Lung (tissue), 12 donors: ENCODE data around the gene CNOT2. TPM values are rescaled to one million over a fixed set of nuclear protein-coding genes. Genes with fewer than 3 reads are reported as not detected.
A peak's percentile ranks its signal among the peaks of the same experiment; 100 is the strongest.

ENCODE experiments used
- ATAC-seq: fragments of 200-7000 bp; cut with Tn5 transposase; one replicate; pipeline ENCODE4 v1.9.1; 2020; ENCODE audit warnings: moderate number of reproducible peaks; ENCODE audit not compliant: insufficient read depth, low FRiP score
- DNase-seq, 3 donors: peaks; one replicate each; pipeline ENCODE4 v3.0.0-alpha.2; 2013 to 2017
- H3K27ac ChIP-seq, 2 donors: one replicate each; pipeline ENCODE4 v1.5.1; 2013; ENCODE audit warnings: mild to moderate bottlenecking in 2 of 2, moderate library complexity in 2 of 2, control low read depth in 1 of 2, inconsistent platforms in 1 of 2, low read depth in 1 of 2, low read length in 1 of 2
- H3K27me3 ChIP-seq, 3 donors: one replicate each; pipeline ENCODE4 v1.5.1; 2013; ENCODE audit warnings: low read length in 2 of 3; ENCODE audit not compliant: control insufficient read depth in 3 of 3, insufficient read depth in 3 of 3
- H3K36me3 ChIP-seq, 4 donors: one replicate each; pipeline ENCODE4 v1.5.1; 2013; ENCODE audit warnings: low read length in 4 of 4, mild to moderate bottlenecking in 1 of 4, moderate library complexity in 1 of 4; ENCODE audit not compliant: control insufficient read depth in 4 of 4, insufficient read depth in 4 of 4
- H3K4me1 ChIP-seq, 5 donors: one replicate each; pipeline ENCODE4 v1.5.1; 2013; ENCODE audit warnings: low read length in 5 of 5, mild to moderate bottlenecking in 2 of 5, moderate library complexity in 1 of 5; ENCODE audit not compliant: control insufficient read depth in 5 of 5, insufficient read depth in 5 of 5
- H3K4me3 ChIP-seq: one replicate; pipeline ENCODE4 v1.5.1; 2013; ENCODE audit warnings: mild to moderate bottlenecking, control low read depth, moderate library complexity
- H3K9ac ChIP-seq, 2 donors: one replicate each; pipeline ENCODE4 v1.5.1; 2013; ENCODE audit warnings: low read length in 2 of 2, control low read depth in 1 of 2; ENCODE audit not compliant: insufficient read depth in 1 of 2
- H3K9me3 ChIP-seq, 4 donors: one replicate each; pipeline ENCODE4 v1.5.1; 2013; ENCODE audit warnings: low read length in 3 of 4, mild to moderate bottlenecking in 1 of 4, moderate library complexity in 1 of 4; ENCODE audit not compliant: control insufficient read depth in 4 of 4, insufficient read depth in 3 of 4
- WGBS, 2 donors: extraction: QIAGEN DNeasy Blood & Tissue Kit; methylation state at CpG; one replicate each; pipeline ENCODE4 v1.1.7; 2013; 5-methylcytosine and 5-hydroxymethylcytosine counted together
- polyA plus RNA-seq, 2 donors: library from polyadenylated mRNA; stranded (reverse); fragments of 200-250 nt; gene quantifications; one replicate each; pipeline ENCODE4 v1.2.1, GENCODE V29; 2013
- total RNA-seq, 2 donors: library from RNA; depleted of rRNA in 1 of 2; stranded (reverse); fragments of >200 nt in 1 of 2; gene quantifications; one replicate each; pipeline ENCODE4 v1.2.1, GENCODE V29; 2014 to 2021
- TF ChIP-seq, protein P1 (sequence below): IDR thresholded peaks from 2 replicates; pipeline ENCODE4 v1.5.1; 2012; ENCODE audit warnings: mild to moderate bottlenecking; ENCODE audit errors: control extremely low read depth, extremely low read depth
- donor health status: control.
- donor health status: control.
- donor health status: Bipolar disorder and iron deficiency.
- donor health status: healthy.
- donor health status: DM: yes; HTN: yes; CAD: no.

The CNOT2 gene
- total and polyA plus RNA-seq, 4 donors = 21.9 to 243 (median 40.3) TPM

DNA sequence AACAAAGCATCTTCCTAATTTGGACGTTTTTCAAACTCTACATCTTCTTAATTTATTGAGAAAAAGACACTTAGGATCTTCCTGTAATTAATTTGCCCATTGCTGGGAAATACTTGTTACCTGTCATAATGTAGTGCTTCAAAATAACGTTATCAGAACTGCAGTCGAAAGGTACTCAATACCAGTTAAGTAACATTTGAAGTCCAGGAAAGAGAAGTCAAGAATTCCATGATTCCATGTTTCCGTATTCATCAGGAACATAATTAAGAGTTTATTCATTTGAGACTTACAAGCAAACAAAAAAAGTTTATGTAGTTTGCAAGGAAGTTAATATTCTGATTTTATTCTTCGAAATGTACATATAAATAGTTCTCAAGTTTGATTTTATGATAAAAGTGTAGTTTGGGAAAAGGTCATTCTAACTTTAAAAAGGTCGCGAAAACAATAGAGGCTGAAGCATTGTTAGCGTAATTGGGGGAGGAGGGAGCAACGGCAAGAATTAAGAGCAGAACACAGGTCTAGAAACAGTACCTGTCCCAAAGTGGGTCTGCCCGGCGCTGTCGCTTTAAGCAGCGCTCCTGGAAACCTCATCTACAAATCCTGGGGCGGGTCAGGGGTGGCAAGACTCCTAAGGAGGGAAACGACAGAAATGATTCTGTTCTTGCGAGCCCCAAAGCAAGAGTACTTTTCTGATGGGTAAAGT lies 121.6 kb downstream of the CNOT2 start:
- ATAC-seq = no peak
- peak in 1 of 3 donors; percentile 19 for DNase-seq
- 17 to 20% methylated on average over 16 of the region's 16 CpGs for WGBS, 2 donors
- TF ChIP-seq, protein P1, sequence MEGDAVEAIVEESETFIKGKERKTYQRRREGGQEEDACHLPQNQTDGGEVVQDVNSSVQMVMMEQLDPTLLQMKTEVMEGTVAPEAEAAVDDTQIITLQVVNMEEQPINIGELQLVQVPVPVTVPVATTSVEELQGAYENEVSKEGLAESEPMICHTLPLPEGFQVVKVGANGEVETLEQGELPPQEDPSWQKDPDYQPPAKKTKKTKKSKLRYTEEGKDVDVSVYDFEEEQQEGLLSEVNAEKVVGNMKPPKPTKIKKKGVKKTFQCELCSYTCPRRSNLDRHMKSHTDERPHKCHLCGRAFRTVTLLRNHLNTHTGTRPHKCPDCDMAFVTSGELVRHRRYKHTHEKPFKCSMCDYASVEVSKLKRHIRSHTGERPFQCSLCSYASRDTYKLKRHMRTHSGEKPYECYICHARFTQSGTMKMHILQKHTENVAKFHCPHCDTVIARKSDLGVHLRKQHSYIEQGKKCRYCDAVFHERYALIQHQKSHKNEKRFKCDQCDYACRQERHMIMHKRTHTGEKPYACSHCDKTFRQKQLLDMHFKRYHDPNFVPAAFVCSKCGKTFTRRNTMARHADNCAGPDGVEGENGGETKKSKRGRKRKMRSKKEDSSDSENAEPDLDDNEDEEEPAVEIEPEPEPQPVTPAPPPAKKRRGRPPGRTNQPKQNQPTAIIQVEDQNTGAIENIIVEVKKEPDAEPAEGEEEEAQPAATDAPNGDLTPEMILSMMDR = no peak
- H3K27ac ChIP-seq = no peak overlapping the region
- peaks cover 0 to 5% (median 0%) of the 10 kb centered on the region in 4 donors for H3K36me3 ChIP-seq
- no peak overlapping the region for H3K9ac ChIP-seq
- H3K9me3 ChIP-seq = no peaks in the 10 kb centered on the region
- H3K27me3 ChIP-seq = peaks cover 0 to 26% (median 24%) of the 10 kb centered on the region in 3 donors
- H3K4me3 ChIP-seq = no peak overlapping the region
- peaks cover 0 to 21% (median 5%) of the 10 kb centered on the region in 5 donors for H3K4me1 ChIP-seq

DNA sequence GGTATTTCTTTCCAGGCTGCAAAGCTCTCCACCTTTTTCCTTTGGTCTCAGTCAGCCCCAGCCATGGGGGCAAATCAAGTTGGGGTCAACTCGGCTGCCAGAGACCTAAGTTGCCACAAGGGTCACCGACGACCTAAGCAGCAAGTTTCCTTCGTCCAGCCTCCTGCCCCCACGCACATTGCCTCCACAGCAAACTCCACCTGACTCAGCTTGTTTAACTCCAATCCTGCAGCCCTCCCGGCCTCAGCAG lies 122.1 kb downstream of the CNOT2 start:
- H3K36me3 ChIP-seq = peaks cover 0 to 5% (median 0%) of the 10 kb centered on the region in 4 donors
- ATAC-seq (no peak), DNase-seq (no peak)
- peak overlapping the region; percentile 70 for H3K4me3 ChIP-seq
- H3K27ac ChIP-seq = no peak overlapping the region
- H3K9ac ChIP-seq = no peak overlapping the region
- H3K9me3 ChIP-seq = no peaks in the 10 kb centered on the region
- H3K4me1 ChIP-seq = peaks cover 0 to 21% (median 5%) of the 10 kb centered on the region in 5 donors
- TF ChIP-seq, protein P1 = no peak
- H3K27me3 ChIP-seq = peaks cover 0 to 26% (median 24%) of the 10 kb centered on the region in 3 donors
- WGBS, 2 donors = 1 to 2% methylated on average over 6 of the region's 6 CpGs

DNA sequence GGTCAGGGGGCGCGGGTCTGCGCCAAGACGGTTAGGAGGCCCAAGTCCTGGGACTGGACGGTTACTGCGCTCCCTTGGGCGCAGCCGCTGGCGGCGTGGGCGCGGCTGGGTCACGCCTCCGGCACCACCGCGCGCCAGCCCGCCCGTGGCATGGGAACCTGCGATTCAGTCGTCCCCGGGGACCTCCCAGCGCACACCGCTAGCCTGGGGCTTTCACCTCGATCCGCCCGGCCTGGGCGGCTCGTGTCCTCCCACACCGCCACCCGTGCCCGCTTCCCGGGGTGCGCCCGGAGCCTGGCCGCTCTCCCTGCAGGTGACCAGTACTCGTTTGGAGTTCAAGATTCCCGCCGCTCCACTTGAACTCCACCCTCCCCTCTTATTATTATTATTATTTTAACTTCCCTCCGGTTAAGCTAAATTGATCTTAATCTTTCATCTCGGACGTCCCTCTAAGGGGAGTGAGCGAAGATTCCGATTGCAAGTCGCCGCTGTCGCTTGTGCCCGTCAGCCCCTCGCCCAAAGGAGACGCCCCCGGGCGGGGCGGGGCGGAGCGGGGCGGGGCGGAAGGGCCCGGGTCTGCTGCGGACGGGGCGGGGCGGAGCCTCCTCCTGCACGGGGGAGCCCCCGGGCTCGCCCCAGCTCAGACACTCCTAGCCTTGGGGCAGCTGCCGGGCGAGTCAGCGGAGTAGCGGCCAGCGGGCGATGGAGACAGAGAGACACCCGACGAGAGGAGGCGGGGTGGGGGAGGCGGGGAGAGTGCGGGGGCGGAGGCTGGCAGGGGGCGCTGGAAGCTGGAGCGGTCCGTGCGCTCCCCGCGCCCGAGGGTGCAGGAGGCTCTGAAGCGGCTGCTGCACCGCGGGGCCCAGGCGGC lies 122.7 kb downstream of the CNOT2 start, which contains the start of gene KCNMB4:
TSS of gene KCNMB4 (plus strand) at position 643 of the 871 bp plus-strand sequence. CDS start 445 bp downstream, outside the sequence.
- TF ChIP-seq, protein P1 = no peak
- Histone ChIP-seq H3K27me3 (peaks cover 0 to 26% (median 24%) of the 10 kb centered on the region in 3 donors), H3K4me1 (peaks cover 0 to 21% (median 5%) of the 10 kb centered on the region in 5 donors), H3K4me3 (peak within 1 kb of the TSS; percentile 70), H3K36me3 (peaks cover 0 to 5% (median 0%) of the 10 kb centered on the region in 4 donors), H3K27ac (peak within 1 kb of the TSS in 1 of 2 donors; percentile 50), H3K9ac (peak within 1 kb of the TSS; percentile 56 to 88), H3K9me3 (no peaks in the 10 kb centered on the region)
- peak; percentile 78 to 83 (median 82) for DNase-seq
- WGBS, 2 donors = 1% methylated on average over 42 to 88 of the region's 88 CpGs
- ATAC-seq = peak; percentile 71
